Breast epithelium (tissue), 4 donors: Measurements from ENCODE around the gene NUDT15. TPM values are rescaled to one million over a fixed set of nuclear protein-coding genes. Genes with fewer than 3 reads are reported as not detected.
"Not testable (repeated sequence)": the region's sequence is repeated elsewhere in the genome, so short reads cannot be mapped to it uniquely, and the experiment has no call there.

Source experiments
- DNase-seq, 2 donors: peaks; one replicate each; pipeline ENCODE4 v3.0.0-alpha.2; 2019; ENCODE audit warnings: low spot score in 2 of 2
- H3K27ac ChIP-seq, 2 donors: fragments of 200-600 bp; sonication (generic) in 1 of 2; one replicate each; pipeline ENCODE4 v1.5.1; 2016 to 2019; ENCODE audit warnings: mild to moderate bottlenecking in 1 of 2
- H3K27me3 ChIP-seq, 2 donors: fragments of 200-600 bp; sonication (generic) in 1 of 2; one replicate each; pipeline versions ENCODE4 v1.5.1 to v1.6.0; 2017 to 2019; ENCODE audit warnings: control low read depth in 1 of 2, mild to moderate bottlenecking in 1 of 2
- H3K36me3 ChIP-seq: fragments of 200-600 bp; one replicate; pipeline ENCODE4 v1.5.1; 2019
- H3K4me1 ChIP-seq, 2 donors: fragments of 200-600 bp; sonication (generic); one replicate each; pipeline ENCODE4 v1.5.1; 2016 to 2019; ENCODE audit warnings: control low read depth in 1 of 2
- H3K4me3 ChIP-seq, 3 donors: fragments of 200-600 bp; sonication (generic); 1 replicate in 2 of 3; 2 replicates in 1 of 3; pipeline ENCODE4 v1.5.1; 2016 to 2019; ENCODE audit warnings: mild to moderate bottlenecking in 3 of 3, moderate library complexity in 2 of 3
- H3K9me3 ChIP-seq, 2 donors: fragments of 200-600 bp; sonication (generic) in 1 of 2; one replicate each; pipeline ENCODE4 v1.5.1; 2016 to 2019; ENCODE audit warnings: control low read depth in 1 of 2
- CTCF ChIP-seq, 3 donors: fragments of 450-650 bp; IDR thresholded peaks; one replicate each; pipeline ENCODE4 v1.5.1; 2016 to 2017; ENCODE audit warnings: antibody characterized with exemption in 3 of 3, mild to moderate bottlenecking in 3 of 3, moderate library complexity in 3 of 3
- POLR2A ChIP-seq: fragments of 450-650 bp; IDR thresholded peaks from one replicate; pipeline ENCODE4 v1.6.1; 2016; ENCODE audit warnings: antibody characterized with exemption, mild to moderate bottlenecking, moderate library complexity
- POLR2AphosphoS5 ChIP-seq, 3 donors: sonication (generic); formaldehyde crosslinking; IDR thresholded peaks; one replicate each; pipeline ENCODE4 v1.6.1; 2017; ENCODE audit warnings: antibody characterized with exemption in 3 of 3
- intact Hi-C: fragments of 100-400 bp; cut with DNase I; formaldehyde crosslinking; loops from one replicate; pipeline ENCODE4 v1.15.1; 2023; ENCODE audit warnings: low total_unique reads
- total RNA-seq, 3 donors: library from RNA; depleted of rRNA; stranded (reverse); fragments of >200 nt; gene quantifications; one replicate each; pipeline ENCODE4 v1.1.0, GENCODE V29; 2016

NUDT15 gene
- total RNA-seq, 3 donors from 2014 or later, result 8.0 to 12.1 (median 8.2) TPM

GRCh38 chr13:48054601-48055000 is 17.1 kb downstream of the NUDT15 start:
- intact Hi-C loops, result no loop called here
- Histone ChIP-seq H3K9me3 (no peaks in the 10 kb centered on the region), H3K27ac (no peak overlapping the region), H3K4me1 (no peaks in the 10 kb centered on the region), H3K27me3 (no peaks in the 10 kb centered on the region), H3K36me3 (no peaks in the 10 kb centered on the region), H3K4me3 (no peak overlapping the region)
- DNase-seq, result no peak
- TF ChIP-seq POLR2AphosphoS5 (IDR thresholded peaks at IDR 0.05) (no peak), POLR2A (no peak), CTCF (IDR thresholded peaks at IDR 0.05) (no peak)

- no peak for TF ChIP-seq POLR2A
- no peak for TF ChIP-seq POLR2AphosphoS5 (IDR thresholded peaks at IDR 0.05)
- no peak for DNase-seq
- intact Hi-C loops, result no loop called here
- H3K36me3 ChIP-seq, result no peaks in the 10 kb centered on the region
- H3K27me3 ChIP-seq, result no peaks in the 10 kb centered on the region
- H3K4me3 ChIP-seq, result no peak overlapping the region
- H3K27ac ChIP-seq, result no peak overlapping the region
- H3K4me1 ChIP-seq, result no peaks in the 10 kb centered on the region
- no peaks in the 10 kb centered on the region for H3K9me3 ChIP-seq
Observed at GRCh38 chr13:48055712-48056111, 18.2 kb downstream of the NUDT15 start.

- H3K36me3 ChIP-seq, H3K4me3 ChIP-seq, DNase-seq, H3K27me3 ChIP-seq, intact Hi-C loops, H3K9me3 ChIP-seq, H3K27ac ChIP-seq, H3K4me1 ChIP-seq: not testable (repeated sequence)
Observed at GRCh38 chr13:48058536-48058935, 21.0 kb downstream of the NUDT15 start.

GRCh38 chr13:48059951-48060350 is 22.4 kb downstream of the NUDT15 start:
- H3K4me3 ChIP-seq, intact Hi-C loops, H3K27me3 ChIP-seq, H3K9me3 ChIP-seq, H3K4me1 ChIP-seq, DNase-seq, H3K36me3 ChIP-seq, H3K27ac ChIP-seq: not testable (repeated sequence)

- H3K27me3 ChIP-seq, result no peaks in the 10 kb centered on the region
- no peak overlapping the region for H3K4me3 ChIP-seq
- no peak overlapping the region for H3K27ac ChIP-seq
- TF ChIP-seq CTCF (IDR thresholded peaks at IDR 0.05) (no peak), POLR2AphosphoS5 (IDR thresholded peaks at IDR 0.05) (no peak), POLR2A (no peak)
- DNase-seq, result no peak
- peaks cover 22 to 53% of the 10 kb centered on the region in 2 donors for H3K9me3 ChIP-seq
- H3K4me1 ChIP-seq, result no peaks in the 10 kb centered on the region
- H3K36me3 ChIP-seq, result no peaks in the 10 kb centered on the region
- intact Hi-C loops, result no loop called here
Observed at GRCh38 chr13:48066310-48066989, 28.9 kb downstream of the NUDT15 start.

- no peaks in the 10 kb centered on the region for H3K27me3 ChIP-seq
- H3K36me3 ChIP-seq, result no peaks in the 10 kb centered on the region
- DNase-seq, result no peak
- H3K9me3 ChIP-seq, result peaks cover 32 to 61% of the 10 kb centered on the region in 2 donors
- no peak overlapping the region for H3K4me3 ChIP-seq
- no peaks in the 10 kb centered on the region for H3K4me1 ChIP-seq
- TF ChIP-seq POLR2A (no peak), POLR2AphosphoS5 (IDR thresholded peaks at IDR 0.05) (no peak)
- H3K27ac ChIP-seq, result no peak overlapping the region
- intact Hi-C loops, result no loop called here
Observed at GRCh38 chr13:48068036-48068435, 30.5 kb downstream of the NUDT15 start.

- Histone ChIP-seq H3K4me3 (no peak overlapping the region), H3K27ac (no peak overlapping the region), H3K36me3 (no peaks in the 10 kb centered on the region), H3K9me3 (peaks cover 32 to 61% of the 10 kb centered on the region in 2 donors), H3K27me3 (no peaks in the 10 kb centered on the region), H3K4me1 (no peaks in the 10 kb centered on the region)
- no peak for TF ChIP-seq POLR2A
- no peak for TF ChIP-seq POLR2AphosphoS5 (IDR thresholded peaks at IDR 0.05)
- TF ChIP-seq CTCF (IDR thresholded peaks at IDR 0.05), result no peak
- no peak for DNase-seq
- intact Hi-C loops, result no loop called here
Observed at GRCh38 chr13:48068952-48069351, 31.4 kb downstream of the NUDT15 start.
